Stimulated activated CD4-positive, alpha-beta T cell treated with anti-CD3 and anti-CD28 coated beads, Interleukin-4, amount 100 ng/mL, for 24 hours (primary cell): Measurements from ENCODE around the gene MB21D2.
"Not testable (repeated sequence)": the region's sequence is repeated elsewhere in the genome, so short reads cannot be mapped to it uniquely, and the experiment has no call there.

Experiments used
- DNase-seq: peaks from one replicate; pipeline ENCODE4 v3.0.0-alpha.2; 2020

Gene MB21D2

DNA sequence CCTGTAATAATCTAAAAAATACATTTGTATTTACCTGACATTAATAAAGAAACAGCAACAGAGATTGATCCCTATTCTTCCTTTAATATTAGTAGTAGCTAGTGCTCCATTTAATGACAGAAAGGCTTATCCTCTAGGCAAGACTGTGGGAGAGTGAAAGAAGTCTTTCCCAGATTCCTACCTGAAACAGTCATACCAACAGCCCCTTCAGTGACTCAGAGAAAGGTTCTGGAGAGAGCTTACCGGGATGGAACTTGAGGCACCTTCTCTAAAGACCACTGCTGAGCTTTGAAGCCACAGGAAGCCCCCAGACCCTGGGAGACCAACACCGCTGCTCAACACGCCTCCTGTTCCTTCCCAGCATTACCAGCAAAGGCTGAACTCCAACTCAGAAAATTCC lies 123.4 kb downstream of the MB21D2 start:
- DNase-seq, result no peak

DNA sequence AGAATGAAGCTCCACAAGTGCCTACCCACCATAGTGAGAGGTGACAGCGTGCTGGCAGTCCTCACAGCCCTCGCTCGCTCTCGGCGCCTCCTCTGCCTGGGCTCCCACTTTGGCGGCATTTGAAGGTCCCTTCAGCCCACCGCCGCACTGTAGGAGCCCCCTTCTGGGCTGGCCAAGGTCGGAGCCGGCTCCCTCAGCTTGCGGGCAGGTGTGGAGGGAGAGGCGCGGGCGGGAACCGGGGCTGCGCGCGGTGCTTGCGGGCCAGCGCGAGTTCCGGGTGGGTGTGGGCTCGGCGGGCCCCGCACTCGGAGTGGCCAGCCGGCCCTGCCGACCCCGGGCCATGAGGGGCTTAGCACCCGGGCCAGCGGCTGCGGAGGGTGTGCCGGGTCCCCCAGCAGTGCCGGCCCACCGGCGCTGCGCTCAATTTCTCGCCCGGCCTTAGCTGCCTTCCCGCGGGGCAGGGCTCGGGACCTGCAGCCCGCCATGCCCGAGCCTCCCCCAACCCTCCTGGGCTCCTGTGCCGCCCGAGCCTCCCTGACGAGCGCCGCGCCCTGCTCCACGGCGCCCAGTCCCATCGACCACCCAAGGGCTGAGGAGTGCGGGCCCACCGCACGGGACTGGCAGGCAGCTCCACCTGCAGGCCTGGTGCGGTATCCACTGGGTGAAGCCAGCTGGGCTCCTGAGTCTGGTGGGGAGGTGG lies 128.7 kb downstream of the MB21D2 start:
- DNase-seq, result not testable (repeated sequence)

GRCh38 chr3:192778508-192778907 lies 139.1 kb downstream of the MB21D2 start:
- DNase-seq, result no peak

DNA sequence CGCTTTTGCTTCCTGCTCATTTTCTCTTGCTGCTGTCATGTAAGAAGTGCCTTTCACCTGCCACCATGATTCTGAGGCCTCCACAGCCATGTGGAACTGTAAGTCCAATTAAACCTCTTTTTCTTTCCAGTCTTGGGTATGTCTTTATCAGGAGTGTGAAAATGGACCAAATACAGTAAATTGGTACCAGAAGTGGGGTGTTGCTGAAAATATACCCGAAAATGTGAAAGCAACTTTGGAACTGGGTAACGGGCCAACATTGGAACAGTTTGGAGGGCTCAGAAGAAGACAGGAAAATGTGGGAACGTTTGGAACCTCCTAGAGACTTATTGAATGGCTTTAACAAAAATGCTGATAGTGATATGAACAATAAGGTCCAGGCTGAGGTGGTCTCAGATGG lies 143.3 kb downstream of the MB21D2 start:
- not testable (repeated sequence) for DNase-seq

DNA sequence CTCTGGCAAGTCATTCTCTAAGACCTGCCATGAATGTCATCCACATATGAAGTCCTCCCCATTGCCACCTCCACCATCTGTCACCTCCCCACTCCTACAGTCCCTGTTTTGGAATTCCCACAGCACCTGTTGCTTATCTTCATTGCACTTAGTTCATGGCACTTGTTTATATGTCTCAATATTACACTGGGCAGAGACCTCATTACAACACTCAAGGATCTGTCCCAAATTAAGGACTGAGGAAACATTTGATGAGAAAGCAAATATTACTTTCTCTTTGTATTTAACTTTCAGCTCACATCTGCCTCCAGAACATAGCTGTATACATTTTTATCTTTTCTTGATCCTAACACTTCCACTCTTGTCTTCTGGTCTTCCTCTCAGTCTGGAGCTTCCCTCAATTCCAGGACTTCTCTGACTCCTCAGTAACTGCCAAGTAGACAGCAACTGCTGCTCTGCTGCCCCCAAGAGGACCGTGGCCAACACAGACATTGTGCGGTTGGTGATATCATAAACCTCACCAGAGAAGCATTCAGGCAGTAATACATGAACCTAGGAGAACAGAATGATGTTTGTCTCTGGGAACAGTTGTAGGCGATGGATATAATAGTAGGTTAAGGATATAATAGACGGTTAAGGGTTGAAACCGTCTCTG lies 145.3 kb downstream of the MB21D2 start:
- no peak for DNase-seq

GRCh38 chr3:192758654-192759053 lies 159.0 kb downstream of the MB21D2 start:
- DNase-seq, result no peak

- DNase-seq, result no peak
These were observed 166.5 kb downstream of the MB21D2 start for GRCh38 chr3:192751148-192751547.

DNA sequence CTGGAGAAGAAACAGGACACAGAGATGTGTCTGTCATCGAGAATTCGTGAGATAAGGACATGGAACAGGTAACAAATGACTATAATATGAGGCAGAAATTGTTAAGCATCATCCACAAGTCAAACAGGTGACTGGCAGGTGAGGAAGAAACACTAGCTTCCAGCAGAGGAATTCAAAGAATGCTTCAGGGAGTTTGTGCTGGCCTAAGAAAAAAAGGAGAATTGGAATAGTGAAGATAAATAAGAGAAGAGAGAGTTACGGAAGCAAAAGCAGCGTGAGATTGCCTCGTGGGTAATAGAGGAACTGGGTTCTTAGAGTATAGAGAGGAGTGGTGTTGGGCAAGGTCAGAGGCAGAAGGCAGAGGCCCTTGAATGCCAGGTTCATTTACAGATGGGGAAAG lies 167.5 kb downstream of the MB21D2 start:
- no peak for DNase-seq

- no peak for DNase-seq
These were observed 169.9 kb downstream of the MB21D2 start for GRCh38 chr3:192747746-192748145.

DNA sequence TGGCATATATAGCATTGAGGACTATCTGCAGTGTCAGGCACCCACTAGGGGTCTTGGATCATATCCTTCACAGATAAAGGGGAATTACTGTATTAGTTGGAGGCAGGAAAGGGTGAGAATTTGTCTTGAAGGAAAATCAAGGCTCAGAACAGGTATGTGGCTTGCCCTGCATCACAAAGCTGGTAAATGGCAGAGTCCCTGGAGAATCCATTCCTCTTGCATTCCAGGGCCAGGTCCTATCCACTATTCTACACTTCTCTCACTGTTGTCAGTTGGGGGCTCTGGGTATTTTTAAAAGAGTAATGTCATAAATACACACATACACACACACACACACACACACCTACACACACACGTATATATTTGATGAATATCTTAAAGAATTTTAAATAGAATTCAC lies 170.5 kb downstream of the MB21D2 start:
- DNase-seq, result no peak
